Activated CD4-positive, alpha-beta T cell treated with anti-CD3 and anti-CD28 coated beads, Interleukin-2, amount 50 U/mL, for 1 hour (primary cell): ENCODE data around the gene CACNB4.
"Not testable (repeated sequence)": the region's sequence is repeated elsewhere in the genome, so short reads cannot be mapped to it uniquely, and the experiment has no call there.

ENCODE experiments used
- DNase-seq: peaks from one replicate; pipeline ENCODE4 v3.0.0-alpha.2; 2020

Gene CACNB4

GRCh38 chr2:152016181-152017120 is 82.4 kb downstream of the CACNB4 start:
- no peak for DNase-seq

DNA sequence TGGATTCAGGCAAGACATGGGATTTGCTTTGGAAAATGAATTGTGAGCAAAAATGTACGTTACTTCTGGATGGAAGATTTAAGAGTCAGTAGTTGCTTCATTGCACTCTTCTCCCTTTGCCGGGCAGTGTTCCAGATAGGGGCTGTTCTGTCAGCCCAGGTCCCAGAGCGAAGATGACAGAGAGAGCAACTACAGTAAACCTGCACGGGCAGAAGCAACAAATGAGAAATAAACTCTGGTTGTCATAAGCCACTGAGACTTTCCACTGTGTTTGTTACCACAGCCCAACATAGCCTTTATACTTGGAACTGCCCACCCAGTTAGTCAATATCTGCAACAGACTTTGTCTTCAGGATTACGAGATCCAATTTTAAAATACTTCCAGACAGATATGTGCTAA is 83.3 kb downstream of the CACNB4 start:
- no peak for DNase-seq

DNA sequence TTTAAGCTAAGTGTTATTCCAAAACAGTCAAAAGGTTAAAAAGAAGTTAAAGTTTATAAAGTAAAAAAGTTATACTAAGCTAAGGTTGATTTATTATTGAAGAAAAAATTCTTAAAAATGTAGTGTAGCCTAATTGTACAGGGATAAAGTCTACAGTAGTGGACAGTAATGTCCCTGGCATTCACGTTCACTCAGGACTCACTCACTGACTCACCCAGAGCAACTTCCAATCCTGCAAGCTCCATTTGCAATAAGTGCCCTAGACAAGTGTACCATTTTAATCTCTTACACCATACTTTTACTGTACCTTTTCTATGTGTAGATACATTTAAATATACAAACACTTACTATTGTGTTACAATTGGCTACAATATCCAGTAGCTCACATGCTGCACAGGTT is 86.1 kb downstream of the CACNB4 start:
- no peak for DNase-seq

GRCh38 chr2:152011724-152012123 is 87.1 kb downstream of the CACNB4 start:
- DNase-seq = no peak

GRCh38 chr2:152005607-152006006 is 93.2 kb downstream of the CACNB4 start:
- DNase-seq = no peak

- DNase-seq = not testable (repeated sequence)
These were observed 95.6 kb downstream of the CACNB4 start for GRCh38 chr2:152003283-152003682.

DNA sequence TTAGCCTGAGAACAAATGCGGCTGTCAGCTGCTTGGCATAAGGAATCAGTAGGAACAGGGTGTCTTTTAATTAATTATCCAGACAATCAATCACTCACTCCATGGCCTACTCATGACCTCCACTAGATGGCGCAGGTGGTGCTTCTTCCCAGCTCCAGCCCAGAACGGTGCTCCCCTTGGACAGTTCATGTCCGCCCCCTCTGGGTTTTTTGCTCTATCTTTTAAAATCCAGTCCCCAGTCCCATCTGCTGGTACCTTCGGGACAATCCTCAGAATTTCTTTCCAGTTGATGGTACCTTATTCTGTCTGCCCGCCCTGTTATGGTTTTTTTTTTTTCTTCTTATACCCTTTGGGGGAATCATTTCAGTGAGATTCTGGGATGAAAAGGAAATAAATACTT is 99.8 kb downstream of the CACNB4 start:
- peak; percentile 22 for DNase-seq

- DNase-seq = no peak
These were observed 102.4 kb downstream of the CACNB4 start for GRCh38 chr2:151996243-151997003.

DNA sequence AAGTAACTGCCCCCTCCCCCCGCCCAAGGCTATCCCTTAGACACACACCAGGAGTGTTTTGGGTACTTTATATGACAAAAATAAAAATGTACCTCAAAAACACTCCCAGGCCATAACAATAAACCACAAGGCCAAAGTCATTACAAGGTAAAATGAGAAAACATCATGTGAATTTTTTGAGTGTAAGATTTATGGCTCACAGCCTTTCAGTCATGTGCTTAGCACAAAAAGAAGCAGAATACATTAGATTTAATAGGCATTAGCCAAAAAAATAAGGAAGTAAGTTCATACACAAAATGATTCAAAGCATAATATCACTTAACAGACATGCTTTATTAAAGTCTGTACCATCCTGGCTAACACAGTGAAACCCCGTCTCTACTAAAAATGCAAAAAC is 103.7 kb downstream of the CACNB4 start:
- no peak for DNase-seq

- DNase-seq = not testable (repeated sequence)
These were observed 104.7 kb downstream of the CACNB4 start for GRCh38 chr2:151994178-151994577.

DNA sequence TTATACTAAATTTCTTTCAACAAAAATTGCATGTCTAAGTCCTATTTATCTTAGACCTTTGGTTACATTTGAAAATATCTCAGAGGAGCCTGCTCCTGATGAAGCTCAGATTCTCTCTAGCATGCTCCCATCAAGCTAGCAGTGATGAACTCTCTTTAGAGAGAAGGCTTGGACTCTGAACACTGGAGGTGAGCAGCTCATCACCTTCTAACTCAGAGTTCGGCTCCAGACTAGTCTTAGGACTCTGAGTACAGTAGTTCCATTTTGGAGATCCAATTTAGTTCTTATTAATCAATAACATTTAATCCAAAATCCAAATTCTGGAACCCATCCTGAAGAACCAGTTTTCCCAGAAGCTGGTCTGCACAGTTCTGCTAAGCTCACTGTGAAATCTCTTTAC is 107.8 kb downstream of the CACNB4 start:
- DNase-seq = no peak

DNA sequence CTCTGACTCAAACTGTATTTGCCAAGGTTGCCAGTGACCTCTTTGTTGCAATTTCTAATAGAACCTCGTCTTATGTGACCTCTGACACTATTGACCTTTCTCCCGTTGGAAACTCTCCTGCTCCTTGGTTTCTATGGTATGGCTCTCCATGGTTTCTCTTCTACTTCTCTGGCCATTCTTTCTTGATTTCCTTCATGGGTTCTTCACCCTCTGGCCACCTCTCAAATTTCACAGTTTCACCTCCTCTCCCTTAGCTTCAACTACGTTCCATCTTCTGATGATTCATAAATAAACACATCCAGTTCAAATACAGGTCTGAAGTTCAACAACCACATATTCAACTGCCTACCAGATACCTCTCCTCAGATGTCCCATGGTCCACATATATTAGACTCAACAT is 109.5 kb downstream of the CACNB4 start:
- DNase-seq = no peak

GRCh38 chr2:151987484-151987883 is 111.4 kb downstream of the CACNB4 start:
- no peak for DNase-seq

DNA sequence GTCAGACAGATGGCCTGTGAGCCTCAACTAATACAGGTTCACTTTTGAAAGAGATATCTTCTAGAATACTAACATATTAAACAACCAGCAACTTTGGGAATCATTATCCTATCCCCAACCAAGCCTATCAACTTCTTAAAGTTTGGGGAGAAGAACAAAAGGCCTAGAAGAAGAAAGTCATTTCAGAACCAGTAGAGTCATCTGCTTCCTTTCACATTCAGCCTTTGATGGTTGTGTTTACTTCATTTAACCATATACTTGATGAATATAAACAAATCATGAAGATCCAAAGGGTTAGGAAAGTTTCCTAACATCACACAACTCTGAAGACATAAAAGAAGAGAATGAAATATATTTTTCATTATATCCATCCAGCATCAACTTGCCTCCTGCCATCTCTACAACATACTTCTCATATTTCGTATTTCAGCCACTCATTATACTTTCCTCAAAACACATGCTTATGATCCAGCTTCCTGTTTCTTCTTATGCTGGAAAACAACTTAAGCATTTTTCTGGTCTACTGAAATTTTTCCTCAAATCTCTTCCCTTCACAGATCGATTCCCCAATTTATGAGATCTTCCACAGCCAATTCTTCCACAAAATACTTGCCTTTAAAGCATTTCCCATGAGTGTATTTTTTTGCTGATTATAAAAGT is 114.3 kb downstream of the CACNB4 start:
- DNase-seq = no peak

GRCh38 chr2:151983221-151983620 is 115.6 kb downstream of the CACNB4 start:
- DNase-seq = no peak

GRCh38 chr2:151981886-151982285 is 117.0 kb downstream of the CACNB4 start:
- no peak for DNase-seq

DNA sequence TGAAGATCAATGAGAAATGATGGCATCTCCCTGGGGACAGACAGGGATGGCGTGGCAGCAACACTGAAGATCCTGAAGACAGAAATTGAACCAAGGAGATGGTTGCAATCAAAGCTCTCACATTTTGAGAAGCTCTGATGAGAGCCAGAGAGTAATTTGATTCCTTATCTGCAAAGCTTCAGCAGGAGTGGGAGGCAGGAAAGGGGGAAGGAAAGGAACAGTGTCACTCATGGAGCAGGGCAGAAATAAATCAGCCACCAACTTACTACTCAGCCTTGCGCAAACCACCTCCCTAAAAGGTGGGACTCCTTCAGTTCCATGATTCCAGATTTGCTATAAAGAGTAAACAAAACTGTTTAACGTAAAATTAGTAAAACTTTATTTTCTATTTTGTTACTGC is 119.2 kb downstream of the CACNB4 start:
- no peak for DNase-seq

DNA sequence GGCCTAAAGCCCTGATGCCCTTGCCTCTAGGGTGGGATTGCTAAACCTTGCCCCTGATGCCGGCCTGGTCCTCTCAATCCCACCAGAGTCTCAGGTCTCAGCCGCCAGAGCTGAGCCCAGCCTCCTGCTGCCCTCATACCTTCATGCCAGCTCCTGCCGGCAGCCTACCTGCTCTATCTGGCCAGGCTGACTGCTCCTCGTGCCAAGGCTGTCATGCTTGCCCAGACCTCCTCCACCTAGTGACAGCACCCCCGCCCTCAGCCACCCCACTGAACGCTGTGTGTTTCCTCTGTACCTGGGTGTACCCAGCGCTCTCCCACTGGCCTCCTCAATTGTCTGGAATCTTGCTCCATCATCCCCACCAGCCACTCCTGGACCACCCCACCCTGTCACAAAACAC is 120.1 kb downstream of the CACNB4 start:
- DNase-seq = no peak

DNA sequence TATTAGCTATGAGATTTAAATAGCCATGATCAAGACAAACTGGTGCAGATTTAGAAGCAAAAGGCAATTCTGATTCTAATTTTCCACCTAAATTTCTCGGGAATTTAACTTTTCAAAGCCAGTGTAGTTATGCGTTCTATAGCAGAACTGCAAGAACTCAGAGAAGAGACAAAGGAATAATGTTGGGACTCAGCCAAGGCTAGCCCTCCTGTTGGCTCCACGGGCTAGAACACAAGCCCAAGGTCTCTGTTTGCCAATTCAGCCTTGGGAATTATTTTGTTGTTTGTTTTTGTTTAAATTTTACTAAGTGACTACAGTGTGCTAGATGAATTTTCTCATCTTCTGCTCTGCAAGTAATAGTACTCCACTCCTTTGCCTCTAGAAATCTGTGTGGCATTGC is 121.2 kb downstream of the CACNB4 start:
- no peak for DNase-seq

- no peak for DNase-seq
These were observed 121.9 kb downstream of the CACNB4 start for GRCh38 chr2:151976945-151977353.

DNA sequence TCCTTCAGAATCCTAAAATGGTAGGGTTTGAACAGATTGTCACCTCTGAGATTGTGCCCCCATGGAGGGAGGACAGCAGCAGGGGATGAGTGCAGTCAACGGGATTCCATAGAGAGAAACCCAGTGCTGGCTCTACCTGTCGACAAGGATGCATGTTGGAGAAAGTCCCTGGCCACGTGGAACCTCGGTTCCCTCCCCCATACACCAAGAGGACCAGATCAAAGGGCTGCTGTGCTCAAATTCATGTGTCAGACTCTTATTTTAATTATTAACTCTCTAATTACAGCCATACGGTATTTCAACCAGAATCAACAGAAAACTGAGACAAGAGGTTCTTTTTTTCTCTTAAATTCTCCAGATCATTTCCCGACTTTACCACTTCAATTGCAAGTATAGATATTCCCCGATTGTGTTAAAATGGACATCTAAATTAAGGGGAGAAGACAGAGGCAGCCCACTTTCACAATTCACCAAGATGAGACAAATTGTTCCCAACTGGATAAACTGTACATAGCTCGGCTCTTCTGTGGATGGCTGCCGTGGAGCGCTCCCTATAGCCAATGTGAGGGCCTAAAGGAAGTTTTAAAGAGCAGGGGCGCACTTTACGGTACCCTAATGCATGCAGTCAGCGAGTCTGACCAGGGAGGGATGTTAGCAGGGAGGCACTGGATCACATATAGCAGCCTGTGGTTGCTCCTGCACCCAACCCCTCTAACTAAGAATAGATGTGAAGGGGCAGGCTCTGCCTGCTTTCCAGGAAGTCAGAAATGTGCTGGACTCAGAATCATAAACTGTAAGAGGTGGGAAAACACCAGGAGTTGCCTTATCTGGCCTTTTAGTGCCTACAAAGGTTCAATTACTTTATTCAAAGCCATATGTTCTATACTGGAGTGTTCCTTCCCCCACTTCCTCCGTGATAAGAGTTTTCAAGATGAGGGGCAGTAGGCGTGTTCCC is 123.1 kb downstream of the CACNB4 start:
- no peak for DNase-seq

- DNase-seq = no peak
These were observed 123.9 kb downstream of the CACNB4 start for GRCh38 chr2:151974988-151975387.

DNA sequence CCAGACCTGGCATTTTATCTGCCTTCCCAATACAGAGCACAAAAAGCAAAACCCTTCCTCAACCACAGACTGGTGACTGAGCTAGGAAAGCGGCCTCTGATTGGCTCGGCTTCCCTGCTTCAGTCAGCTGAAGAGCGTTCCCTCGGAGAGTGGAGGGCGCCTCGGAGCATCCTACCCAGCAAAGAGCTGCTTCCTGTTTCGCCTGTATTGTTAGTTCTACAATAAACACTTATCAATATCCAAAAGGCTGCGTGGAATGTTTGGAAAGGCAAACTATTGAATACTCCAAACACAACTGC is 125.0 kb downstream of the CACNB4 start:
- no peak for DNase-seq
